ENCODE results near the gene GAPVD1. TPM values are rescaled to one million over a fixed set of nuclear protein-coding genes. Genes with fewer than 3 reads are reported as not detected.
"Not testable (repeated sequence)": the region's sequence is repeated elsewhere in the genome, so short reads cannot be mapped to it uniquely, and the experiment has no call there.

Gene GAPVD1
- total RNA-seq, 1 donor from 2014 or later, result 44.0 TPM

DNA sequence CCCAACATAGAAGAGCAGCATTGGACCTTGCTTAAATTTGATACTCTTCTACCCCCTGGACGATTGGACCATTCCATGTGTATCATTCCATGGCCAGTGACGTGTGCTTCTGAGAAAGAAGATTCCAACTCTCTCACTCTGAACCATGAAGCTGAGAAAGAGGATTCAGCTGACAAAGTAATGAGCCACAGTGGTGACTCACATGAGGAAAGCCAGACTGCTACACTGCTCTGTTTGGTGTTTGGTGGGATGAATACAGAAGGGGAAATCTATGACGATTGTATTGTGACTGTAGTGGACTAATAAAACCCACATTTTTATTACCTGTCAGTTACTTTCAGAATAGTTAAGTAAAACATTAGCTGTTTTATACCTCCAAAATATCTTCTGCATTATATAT, 27.9 kb upstream of the GAPVD1 start:
- H3K27me3 ChIP-seq (ENCODE audit: control insufficient read depth, insufficient read depth, low read length), result no peaks in the 10 kb centered on the region
- no peak for FAIRE-seq
- H3K36me3 ChIP-seq (ENCODE audit: control insufficient read depth, insufficient read depth, low read length), result peaks cover 8% of the 10 kb centered on the region
- peak; percentile 96 for DNase-seq (ENCODE audit: low read depth)
- H3K4me3 ChIP-seq (ENCODE audit: low read depth, low read length), result no peak overlapping the region
- TF ChIP-seq, protein P1, sequence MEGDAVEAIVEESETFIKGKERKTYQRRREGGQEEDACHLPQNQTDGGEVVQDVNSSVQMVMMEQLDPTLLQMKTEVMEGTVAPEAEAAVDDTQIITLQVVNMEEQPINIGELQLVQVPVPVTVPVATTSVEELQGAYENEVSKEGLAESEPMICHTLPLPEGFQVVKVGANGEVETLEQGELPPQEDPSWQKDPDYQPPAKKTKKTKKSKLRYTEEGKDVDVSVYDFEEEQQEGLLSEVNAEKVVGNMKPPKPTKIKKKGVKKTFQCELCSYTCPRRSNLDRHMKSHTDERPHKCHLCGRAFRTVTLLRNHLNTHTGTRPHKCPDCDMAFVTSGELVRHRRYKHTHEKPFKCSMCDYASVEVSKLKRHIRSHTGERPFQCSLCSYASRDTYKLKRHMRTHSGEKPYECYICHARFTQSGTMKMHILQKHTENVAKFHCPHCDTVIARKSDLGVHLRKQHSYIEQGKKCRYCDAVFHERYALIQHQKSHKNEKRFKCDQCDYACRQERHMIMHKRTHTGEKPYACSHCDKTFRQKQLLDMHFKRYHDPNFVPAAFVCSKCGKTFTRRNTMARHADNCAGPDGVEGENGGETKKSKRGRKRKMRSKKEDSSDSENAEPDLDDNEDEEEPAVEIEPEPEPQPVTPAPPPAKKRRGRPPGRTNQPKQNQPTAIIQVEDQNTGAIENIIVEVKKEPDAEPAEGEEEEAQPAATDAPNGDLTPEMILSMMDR (IDR thresholded peaks at IDR 0.05; ENCODE audit: insufficient read depth, low read length, severe bottlenecking), result no peak

GRCh38 chr9:125234099-125234498, 27.5 kb upstream of the GAPVD1 start:
- H3K27me3 ChIP-seq (ENCODE audit: control insufficient read depth, insufficient read depth, low read length); FAIRE-seq; H3K4me3 ChIP-seq (ENCODE audit: low read depth, low read length); DNase-seq (ENCODE audit: low read depth): not testable (repeated sequence)
- peaks cover 12% of the 10 kb centered on the region for H3K36me3 ChIP-seq (ENCODE audit: control insufficient read depth, insufficient read depth, low read length)

DNA sequence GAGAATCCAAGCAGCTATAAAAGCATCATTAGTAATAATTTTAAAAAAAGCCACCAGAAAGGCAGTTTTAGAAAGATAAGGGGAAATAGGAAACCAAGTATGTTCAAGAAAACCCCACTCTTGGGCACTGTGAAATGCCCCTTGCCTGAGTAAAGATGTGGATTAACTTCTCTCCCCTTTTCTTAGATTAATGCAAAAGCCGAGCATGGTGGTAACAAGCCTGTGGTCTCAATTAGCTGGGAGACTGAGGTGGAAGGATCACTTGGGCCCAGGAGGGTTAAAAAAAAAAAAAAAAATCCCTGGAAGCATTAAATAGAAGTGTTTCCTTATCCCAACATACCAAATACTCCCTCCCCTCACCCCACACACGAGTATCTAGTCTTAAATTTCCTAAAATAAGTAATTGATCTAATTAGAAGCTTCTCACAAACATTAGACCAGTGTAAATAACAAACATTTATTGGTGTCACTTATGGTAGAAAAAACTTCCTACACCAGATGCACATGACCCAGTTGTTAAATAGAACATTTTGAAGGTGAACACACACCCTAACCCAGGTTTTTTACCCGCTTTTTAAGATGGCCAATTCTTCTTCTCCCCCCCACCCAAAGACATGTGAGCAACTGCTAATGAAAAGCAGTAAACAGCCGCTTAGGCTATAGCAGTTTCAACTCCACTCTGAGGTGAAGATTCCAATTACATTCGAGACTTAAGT, 25.7 kb upstream of the GAPVD1 start:
- DNase-seq (ENCODE audit: low read depth), result no peak
- Histone ChIP-seq H3K36me3 (ENCODE audit: control insufficient read depth, insufficient read depth, low read length) (peaks cover 18% of the 10 kb centered on the region), H3K27me3 (ENCODE audit: control insufficient read depth, insufficient read depth, low read length) (no peaks in the 10 kb centered on the region), H3K4me3 (ENCODE audit: low read depth, low read length) (no peak overlapping the region)
- no peak for FAIRE-seq
- TF ChIP-seq, protein P1 (IDR thresholded peaks at IDR 0.05; ENCODE audit: insufficient read depth, low read length, severe bottlenecking), result no peak

- H3K27me3 ChIP-seq (ENCODE audit: control insufficient read depth, insufficient read depth, low read length); H3K4me3 ChIP-seq (ENCODE audit: low read depth, low read length); DNase-seq (ENCODE audit: low read depth); FAIRE-seq: not testable (repeated sequence)
- H3K36me3 ChIP-seq (ENCODE audit: control insufficient read depth, insufficient read depth, low read length), result peaks cover 18% of the 10 kb centered on the region
Measured at GRCh38 chr9:125236520-125237159, 25.0 kb upstream of the GAPVD1 start.

DNA sequence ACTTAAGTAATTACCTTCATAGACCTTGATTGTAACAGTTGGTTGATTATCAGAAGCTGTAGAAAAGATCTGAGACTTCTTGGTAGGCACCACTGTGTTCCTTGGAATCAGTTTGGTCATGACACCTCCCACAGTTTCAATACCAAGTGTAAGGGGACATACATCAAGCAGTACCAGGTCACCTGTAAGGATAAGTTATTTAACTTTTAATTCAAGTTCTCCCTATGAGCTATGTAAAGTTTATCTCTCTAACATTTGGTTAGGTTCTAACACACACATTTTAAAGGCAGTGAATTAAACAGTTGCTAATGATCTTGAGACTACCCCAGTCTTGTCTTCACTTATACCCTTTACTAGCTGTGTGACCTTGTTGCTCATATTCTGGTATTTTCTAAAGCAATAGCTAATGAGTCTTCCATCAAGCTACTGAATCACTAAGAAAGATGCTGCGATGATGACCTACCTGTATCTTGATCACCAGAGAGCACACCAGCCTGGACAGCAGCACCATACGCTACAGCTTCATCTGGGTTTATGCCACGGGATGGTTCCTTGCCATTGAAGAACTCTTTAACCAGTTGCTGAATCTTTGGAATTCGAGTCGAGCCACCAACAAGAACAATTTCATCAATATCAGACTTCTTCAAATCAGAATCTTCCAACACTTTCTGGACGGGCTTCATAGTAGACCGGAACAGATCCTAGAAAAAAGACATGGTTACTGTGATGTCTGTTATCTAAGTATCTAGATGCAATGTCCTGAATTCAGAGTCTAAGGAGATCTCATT, 23.3 kb upstream of the GAPVD1 start:
- no peak for FAIRE-seq
- Histone ChIP-seq H3K4me3 (ENCODE audit: low read depth, low read length) (peak overlapping the region; percentile 100), H3K27me3 (ENCODE audit: control insufficient read depth, insufficient read depth, low read length) (no peaks in the 10 kb centered on the region), H3K36me3 (ENCODE audit: control insufficient read depth, insufficient read depth, low read length) (peaks cover 18% of the 10 kb centered on the region)
- no peak for DNase-seq (ENCODE audit: low read depth)
- TF ChIP-seq, protein P1 (IDR thresholded peaks at IDR 0.05; ENCODE audit: insufficient read depth, low read length, severe bottlenecking), result no peak

- no peak for DNase-seq (ENCODE audit: low read depth)
- Histone ChIP-seq H3K4me3 (ENCODE audit: low read depth, low read length) (peak overlapping the region; percentile 100), H3K36me3 (ENCODE audit: control insufficient read depth, insufficient read depth, low read length) (peaks cover 18% of the 10 kb centered on the region), H3K27me3 (ENCODE audit: control insufficient read depth, insufficient read depth, low read length) (no peaks in the 10 kb centered on the region)
- no peak for FAIRE-seq
- TF ChIP-seq, protein P1 (IDR thresholded peaks at IDR 0.05; ENCODE audit: insufficient read depth, low read length, severe bottlenecking), result no peak
Measured at GRCh38 chr9:125238915-125239446, 22.6 kb upstream of the GAPVD1 start.
